HS-5 (cell line): ENCODE results near the gene POLR2L.

Experiments used
- DNase-seq: peaks from one replicate; pipeline ENCODE4 v3.0.0-alpha.2; 2012; ENCODE audit warnings: low read depth

Gene POLR2L

DNA sequence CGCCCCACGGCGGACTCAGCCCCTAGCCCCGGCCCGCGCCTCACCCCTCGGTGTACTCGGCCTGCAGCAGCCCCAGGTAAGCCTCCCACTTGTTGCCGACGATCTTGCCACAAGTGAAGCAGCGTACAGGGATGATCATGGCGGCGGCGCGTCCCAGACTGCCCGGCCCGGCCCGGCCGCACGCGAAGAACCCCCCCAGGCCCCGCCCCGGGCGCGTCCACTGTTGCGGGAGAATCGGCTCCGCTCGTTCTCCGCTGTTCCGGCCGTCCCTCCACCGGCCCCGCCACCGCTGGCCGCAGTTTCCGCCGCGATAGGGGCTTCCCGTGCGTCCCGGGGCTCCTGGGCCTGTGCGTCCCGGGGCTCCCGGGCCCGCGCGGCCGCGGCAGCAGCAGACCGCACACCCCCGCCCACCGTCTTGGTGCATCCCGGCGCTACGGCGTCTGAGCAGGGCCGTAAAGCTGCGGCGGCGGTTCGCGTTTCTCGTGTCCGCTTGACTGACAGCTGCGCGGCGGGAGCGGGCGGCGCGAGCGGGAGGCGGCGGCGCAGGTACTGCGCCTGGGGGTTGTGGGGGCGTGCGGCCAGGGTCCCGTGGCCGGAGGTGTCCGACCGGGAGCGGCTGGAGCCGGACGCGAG lies at the start of gene POLR2L, which contains the start of gene TSPAN4:
POLR2L (minus strand) TSS at position 160 of the 633 bp plus-strand sequence; CDS start at position 139, 21 bp downstream.
TSPAN4 (plus strand) TSS at position 483 of the 633 bp plus-strand sequence. CDS start 7,453 bp downstream, outside the sequence.
- DNase-seq: no peak

DNA sequence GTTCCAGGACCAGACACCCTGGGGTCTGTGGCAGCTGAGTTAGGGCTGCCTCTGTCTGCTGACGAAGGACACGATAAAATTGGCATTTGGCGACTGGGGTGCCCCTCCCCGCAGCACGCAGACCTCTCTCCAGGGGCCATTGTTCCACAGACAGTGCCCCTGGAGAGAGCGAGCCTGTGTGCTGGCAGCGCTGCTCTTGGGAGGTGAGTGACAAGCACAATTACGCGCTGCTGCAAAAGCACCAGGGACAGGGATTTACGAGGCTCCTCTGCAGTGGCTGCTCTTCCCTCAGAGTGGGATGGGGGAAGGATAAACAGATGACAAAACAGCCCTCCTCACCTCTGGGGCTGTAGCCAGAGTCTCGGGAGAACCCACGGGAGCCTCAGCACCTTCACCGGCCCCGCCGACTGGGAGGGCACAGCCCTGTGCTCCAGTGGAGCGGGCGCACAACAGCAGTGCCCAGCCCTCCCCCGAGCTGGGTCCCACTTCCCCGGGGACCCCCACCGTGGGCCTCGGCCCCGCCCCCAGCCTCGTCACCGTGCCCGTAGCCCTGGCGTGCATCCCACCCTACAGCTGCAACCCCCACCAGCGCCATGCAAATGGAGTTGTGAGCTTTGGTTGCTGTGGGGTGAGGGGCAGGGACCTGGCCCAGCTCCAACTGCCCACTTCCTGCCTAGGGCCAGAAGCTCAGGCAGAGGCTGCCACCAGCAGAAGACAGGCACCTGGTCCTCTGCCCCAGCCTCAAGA lies 48.6 kb upstream of the POLR2L start:
- DNase-seq: no peak

DNA sequence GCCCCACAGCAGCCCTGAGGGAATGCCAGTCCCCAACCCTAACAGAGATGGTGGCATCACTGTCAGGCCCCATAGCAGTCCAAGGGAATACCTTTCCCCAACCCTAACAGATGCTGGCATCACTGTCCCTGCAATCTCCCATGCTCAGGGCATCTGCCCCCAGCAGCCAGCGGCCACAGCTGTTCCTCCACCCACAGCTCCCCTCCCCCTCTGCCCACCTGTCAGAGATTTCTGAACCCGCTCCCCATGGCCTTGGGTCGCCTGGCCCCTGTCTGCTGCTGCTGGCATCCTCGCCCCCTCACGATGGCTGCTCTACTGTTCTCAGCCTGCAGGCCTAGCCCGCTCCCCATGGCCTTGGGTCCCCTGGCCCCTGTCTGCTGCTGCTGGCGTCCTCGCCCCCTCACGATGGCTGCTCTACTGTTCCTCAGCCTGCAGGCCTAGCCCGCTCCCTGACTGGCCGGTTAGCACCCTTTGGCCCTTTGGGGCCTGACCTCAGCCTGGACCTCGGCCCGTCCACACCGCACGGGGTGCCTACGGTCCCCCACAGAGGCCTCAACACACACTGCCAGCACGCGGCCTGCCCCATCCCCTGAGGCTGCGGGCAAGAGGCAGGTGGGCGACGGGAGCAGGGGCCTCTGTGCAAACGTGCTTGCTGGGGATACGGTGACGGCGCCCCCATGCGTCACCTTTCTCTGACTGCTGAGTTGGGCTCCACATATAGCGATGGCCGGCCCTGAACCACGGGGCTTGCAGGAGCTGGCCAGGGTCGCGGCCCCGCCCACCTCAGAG lies 47.6 kb upstream of the POLR2L start:
- DNase-seq: no peak

DNA sequence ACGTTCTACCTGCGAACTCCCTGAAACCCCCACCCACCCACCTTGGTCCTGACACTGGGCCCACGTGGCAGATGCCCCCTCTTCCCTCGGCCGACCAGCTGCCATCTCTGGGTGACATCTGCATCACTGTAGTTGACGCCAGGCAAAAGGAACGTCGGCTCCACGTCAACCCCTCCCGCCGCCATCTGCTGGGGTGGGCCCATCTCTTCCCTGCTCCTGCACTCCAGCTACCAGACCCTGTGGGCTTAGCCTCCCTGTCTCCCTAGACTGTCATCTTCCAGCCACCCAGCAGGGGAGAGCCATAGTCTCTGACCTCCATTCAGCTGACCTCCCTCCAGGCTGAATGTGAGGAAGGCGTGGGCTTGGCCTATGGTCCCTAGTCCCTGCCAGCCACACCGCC lies 46.9 kb upstream of the POLR2L start:
- DNase-seq: no peak

DNA sequence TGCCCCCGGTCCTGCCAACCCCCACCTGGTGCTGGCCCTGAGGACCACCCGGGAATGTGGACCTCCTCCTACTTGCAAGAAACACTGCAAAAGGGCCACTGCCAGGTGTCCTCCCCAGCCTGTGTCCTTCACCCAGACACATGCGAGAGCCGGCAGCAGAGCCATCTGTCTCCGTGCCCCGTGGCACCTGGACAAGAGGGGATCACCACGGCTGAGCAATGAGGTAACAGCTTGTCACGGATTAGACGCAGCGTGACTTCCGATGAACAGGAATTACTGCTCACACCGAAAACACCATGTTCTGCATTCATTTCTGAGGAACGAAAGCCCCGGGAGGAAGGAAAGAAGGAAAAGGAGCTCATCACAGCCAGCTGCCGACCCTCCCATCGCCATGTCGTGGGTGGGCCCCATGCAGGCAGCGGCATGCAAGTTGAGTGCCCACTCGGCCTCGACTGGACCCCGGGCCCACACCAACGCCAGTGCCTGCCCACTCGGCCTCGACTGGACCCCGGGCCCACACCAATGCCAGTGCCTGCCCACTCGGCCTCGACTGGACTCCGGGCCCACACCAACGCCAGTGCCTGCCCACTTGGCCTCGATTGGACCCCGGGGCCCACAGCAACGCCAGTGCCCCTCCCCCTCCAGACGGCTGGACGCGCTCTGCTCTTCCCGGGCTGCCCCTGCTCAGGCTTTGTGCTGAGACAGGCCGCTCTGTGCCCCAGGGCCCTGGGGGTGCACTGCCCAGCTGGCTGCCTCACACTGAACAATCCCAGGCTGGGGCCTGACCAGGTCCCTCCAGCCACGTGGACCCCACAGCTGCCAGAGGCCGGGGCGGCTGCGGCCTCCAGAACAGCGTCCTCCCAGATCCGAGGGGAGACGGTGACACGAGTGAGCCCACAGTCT lies 46.2 kb upstream of the POLR2L start:
- DNase-seq: no peak

DNA sequence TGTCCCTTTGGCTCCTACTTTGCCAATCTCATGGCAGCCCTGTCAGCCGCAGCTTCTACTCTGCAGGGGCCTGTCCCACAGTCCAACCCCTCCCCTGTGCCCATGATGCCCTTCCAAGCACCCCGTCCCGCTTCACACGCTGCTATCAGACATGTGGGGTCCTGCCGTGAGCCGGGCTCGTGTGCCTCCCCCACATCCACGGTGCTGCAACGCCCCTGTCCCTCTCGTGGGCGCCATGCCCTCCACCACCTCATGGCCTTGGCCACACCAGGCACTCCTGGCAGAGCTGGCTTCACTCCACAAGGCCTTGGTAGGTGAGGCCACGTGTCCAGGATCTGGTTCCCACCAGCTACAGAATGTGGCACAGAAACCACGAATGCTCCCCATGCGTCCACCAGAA lies 45.3 kb upstream of the POLR2L start:
- no peak for DNase-seq

DNA sequence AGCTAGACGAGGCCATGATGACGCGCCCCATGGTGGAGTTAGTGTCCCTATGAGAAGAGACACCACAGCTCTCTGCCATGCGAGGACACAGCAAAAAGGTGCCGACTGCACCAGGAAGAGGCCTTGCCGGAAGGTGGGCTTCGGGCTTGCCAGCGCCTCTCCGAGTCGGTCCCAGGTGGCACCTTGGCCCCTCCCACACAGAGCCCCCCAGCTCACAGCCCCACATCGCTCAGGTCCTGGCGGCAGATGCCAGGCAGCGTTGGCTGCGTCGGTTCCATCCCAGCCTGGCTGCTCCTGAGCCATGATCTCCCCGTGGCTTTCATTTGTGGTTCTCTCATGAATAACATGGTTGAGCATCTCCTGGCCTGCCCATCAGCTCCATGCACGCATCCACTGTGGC lies 44.2 kb upstream of the POLR2L start:
- no peak for DNase-seq

DNA sequence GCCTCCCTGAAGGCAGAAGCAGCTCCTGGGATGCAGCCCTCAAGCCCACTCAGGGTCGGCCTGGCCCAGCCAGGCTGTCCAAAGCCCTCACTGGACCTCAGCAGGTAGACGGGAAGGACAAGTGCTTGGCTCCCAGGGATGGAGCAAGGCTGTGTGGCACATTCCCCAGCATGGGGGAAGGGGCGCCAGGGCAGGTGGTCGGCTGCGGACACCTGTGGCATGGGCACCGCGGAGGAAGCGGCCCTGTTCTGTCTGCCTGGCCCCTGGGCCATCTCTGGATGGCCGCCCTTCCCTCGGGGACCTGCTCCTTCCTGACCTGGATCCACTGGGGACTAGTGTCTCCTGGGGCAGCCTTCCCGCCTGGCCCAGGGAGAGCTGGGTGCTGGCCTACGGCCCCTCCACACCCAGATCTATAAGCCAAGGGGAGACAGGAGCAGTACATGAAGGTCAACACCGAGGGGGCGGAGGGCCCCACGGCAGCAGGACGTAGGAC lies 42.3 kb upstream of the POLR2L start:
- no peak for DNase-seq

DNA sequence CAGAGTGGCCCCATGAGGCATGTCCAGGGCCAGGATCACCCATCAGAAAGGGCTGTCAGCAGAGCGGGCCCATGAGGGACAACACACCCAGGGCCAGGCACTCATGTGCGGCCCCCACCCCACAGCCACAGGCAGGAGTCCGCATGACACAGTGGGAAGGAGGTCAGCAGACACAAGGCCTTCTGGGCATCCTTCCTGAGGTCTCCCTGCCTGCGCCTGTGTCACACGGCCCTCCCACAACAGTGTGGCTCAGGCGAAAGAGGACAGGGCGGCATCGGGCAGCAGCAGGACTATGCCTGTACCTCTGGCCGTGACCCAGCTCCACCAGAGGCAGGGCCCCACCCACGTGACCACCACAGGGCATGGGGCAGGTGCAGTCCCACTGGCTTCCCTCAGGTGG lies 41.2 kb upstream of the POLR2L start:
- no peak for DNase-seq

DNA sequence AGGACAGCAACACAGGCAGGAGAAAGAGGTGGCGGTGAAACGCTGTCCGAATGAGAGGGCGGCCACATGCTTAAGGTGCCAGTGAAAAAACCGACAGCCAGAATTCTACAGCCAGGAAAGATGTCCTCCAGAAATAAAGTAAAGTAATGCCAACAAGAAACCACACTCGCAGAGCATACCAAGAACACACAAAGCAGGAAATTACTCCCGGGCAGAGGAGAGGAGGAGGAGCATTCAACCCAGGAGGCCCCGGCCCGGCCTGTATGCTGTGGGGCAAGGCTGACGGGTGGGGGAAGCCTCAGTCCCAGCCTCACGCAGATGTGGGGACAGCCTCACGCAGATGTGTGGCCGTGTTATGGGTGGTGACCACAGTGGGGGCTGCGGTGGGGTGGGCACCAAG lies 40.3 kb upstream of the POLR2L start:
- DNase-seq: no peak

DNA sequence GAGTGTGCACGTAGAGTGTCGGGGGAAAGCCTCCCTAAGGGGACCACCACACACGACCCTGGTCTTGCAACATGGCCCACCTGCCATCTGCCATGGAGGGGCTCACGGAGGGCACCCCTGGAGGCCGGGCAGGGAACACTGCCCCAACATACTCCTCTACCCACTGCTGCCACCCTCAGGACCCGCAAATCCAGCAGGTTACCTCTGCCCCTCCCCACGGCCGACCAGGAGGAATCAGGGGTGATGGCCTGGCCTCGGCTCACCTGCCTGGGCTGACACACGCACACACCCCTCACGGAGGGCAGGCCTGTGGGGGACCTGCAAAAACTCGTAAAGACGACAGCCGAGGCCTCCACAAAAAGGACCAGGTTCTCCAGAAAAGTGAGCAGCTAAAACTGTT lies 38.1 kb upstream of the POLR2L start:
- no peak for DNase-seq

DNA sequence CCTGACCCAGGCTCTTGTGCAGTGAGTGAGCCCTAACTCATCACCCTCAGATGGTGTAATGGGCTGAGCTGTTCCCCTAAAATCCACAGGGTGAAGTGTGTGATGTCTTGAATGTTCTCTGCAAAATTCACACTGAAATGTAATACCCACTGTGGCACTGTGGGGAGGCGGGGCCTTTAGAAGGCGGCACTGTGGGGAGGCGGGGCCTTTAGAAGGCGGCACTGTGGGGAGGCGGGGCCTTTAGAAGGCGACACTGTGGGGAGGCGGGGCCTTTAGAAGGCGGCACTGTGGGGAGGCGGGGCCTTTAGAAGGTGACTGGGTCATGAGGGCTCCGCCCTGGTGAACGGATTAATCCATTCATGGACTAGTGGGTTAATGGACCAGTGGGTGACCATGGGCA lies 35.2 kb upstream of the POLR2L start:
- no peak for DNase-seq

DNA sequence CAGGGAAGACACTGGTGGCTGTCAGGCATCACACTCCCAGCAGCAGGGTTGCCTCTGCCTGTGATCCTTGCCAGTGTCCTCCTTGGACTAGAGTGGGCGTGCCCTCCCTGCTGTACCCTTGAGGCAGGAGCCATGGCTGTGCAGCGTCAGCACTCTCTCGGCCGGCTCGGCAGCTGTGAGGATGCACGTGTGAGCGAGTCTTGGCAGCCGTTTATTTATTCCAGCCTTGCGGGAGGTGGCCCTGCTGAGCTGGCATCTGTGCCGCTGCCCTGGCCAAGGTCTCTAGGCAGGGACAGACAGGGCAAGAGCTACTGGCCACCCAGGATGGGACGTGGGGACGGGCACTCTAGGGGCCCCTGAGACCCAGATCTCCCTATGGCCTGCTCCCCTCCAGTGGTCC lies 34.2 kb upstream of the POLR2L start:
- no peak for DNase-seq

DNA sequence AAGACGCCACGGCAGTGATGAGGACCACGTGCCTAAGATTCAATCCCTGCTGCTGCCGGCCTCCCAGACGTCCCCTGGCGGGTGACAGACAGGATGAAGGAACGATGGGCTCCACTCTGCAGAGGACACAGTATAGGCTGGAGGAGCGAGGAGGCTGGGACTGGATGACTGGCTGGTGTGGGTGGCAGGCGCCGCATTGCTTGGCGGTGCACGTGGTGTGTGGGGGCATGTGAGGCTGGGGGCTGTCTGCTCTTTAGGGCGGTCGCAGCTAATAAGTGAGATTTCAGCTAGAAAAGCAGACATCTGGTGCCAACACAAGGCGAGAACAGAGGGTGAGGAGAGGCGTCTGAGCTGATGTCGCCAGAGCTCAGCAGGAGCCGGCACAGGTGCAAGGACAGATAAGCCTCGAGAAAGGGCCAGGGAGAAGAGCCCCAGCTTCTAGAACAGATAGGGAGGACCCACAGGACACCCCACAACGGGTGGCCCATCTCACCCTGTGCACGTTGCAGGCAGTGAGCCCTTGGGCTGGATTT lies 33.5 kb upstream of the POLR2L start:
- no peak for DNase-seq

DNA sequence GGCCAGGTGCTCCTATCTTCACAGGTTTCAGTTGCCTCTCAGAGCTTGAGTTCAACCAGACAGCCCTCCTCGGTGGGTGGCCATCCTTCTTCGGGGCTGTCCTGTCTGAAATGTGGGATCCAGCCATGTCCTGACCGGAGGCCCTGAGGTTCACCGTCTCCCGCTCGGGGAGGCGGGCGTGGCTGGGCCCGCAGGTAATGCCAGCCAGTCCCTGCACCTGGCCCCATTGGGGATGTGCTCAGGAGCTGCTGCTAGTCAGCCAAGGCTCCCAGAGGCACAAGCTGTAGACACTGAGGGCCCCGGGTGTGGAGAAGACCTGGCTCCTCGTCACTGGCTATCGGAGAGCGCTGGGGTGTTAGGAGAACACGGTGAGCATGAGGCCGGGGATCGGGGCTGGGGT lies 32.9 kb upstream of the POLR2L start:
- no peak for DNase-seq

DNA sequence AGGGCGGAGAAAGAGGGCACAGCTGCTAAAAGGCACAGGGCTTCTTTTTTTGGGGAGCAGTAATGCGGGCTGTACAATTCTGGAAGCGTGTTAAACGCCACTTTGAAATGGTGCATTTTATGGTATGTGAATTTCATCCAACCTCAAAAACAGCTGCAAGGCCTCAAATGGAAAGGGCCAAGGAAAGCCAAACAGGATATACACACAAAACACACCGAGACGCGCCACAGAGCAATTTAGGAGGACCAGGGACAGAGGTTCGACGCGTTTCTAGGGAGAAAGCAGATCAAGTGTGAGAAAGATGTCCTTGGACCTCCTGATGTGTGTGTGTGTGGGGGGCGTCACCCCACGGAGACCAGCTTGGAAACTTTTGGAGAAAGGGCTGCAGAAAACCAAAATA lies 31.4 kb upstream of the POLR2L start:
- DNase-seq: no peak

DNA sequence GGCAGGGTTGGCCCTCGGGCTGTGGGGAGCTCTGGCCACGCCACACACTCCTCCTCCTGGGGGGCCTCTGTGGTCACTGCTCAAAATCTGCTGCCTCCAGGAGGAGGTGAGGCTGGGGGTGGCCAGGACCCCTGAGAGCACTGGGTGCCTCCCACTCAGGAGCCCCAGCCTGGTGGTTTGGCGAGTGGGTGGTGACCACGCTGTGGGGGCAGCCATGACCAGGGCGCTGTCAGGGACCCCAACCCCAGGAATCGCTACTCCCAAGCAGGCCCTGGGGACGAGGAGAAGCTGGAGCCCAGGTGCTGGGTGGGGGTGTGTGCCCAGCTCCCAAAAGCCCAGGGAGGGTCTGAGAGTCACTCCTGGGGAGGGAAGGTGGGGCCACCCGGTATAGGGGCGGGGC lies 30.5 kb upstream of the POLR2L start:
- DNase-seq: no peak

DNA sequence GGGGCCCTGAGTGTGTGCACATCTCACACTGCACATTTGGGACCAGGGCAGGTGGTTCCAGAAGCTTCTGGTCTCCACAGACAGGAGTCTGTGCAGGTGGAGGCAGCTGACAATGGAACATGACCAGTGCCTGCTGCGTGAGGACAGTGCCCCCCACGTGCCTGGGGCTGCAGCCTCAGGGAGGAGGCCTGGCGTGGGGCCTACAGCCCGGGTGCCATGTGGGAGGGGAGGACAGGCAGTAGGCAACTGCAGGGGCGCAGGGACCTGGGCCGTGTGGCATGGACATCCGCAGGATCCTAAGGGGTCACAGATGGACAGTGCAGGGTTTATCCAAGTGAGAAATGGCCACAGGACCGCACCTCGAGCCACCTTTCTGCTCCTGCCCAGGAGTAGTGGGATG lies 29.1 kb upstream of the POLR2L start:
- DNase-seq: no peak

DNA sequence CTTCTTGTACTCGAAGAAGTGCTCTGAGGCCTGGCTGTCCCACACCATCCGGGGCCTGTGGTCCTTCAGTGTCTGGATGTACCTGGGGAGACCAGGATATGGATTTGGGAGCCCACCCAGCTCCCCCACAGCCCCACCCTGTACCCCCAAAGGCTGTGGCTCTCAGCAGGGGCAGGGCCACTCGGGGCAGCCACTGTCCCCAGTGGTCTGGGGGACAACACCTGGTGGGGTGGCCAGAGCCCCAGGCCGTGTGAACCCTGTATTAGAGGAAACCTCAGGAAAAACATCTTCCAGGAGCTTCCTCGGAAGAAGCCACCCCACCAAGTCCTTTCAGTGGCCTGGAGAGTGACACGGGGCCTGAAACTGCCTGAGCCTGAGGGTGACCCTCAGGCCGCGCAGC lies 28.1 kb upstream of the POLR2L start:
- no peak for DNase-seq

DNA sequence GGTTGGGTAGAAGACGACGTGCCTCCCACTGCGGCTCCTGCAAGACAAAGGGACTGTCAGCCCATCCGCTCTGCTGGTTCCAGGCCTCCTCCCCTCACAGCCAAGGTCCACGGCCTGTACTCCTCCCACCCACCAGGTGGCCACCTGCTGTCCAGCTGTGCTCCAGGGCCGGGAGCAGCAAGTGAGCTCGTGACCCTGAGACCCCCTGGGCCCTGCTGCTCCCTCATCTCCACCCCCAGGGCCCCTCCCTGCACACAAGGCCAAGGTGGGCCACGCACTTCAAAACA lies 27.7 kb upstream of the POLR2L start:
- DNase-seq: no peak

DNA sequence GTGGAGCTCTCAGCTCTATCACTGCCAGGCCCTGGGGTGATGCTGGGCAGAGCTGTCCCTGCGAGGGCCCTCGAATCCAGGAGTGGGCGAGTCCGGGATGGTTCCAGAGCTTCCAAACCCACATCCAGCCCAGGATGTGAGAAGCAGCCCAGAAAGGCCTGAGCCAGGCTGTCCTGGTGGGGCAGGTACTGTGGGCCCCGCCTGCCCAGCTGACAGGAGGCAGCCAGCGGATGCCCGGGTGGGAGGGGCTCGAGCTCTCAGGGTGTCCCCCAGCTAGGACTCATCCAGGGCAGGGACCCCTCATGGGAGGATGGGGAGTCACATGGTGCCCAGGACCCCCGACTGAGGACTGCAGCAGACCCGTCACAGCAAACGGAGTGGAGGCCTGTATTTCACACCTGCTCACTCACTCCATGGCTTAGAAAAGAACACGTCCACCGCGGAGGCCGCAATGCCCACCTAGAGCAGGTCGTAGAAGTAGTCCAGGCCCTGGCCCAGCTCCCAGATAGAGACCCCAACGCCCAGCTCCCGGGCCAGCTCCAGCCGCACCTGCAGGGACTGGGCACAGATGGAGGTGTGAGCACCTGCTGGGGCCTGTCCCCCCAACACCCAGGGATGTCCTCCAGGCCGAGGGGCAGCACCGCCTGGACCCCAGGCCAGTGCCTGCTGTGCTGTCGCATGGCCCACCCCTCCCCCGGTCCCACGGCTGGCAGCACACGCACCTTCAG lies 27.2 kb upstream of the POLR2L start:
- DNase-seq: no peak
